ENCODE results near the gene HOXA6.

The HOXA6 gene

DNA sequence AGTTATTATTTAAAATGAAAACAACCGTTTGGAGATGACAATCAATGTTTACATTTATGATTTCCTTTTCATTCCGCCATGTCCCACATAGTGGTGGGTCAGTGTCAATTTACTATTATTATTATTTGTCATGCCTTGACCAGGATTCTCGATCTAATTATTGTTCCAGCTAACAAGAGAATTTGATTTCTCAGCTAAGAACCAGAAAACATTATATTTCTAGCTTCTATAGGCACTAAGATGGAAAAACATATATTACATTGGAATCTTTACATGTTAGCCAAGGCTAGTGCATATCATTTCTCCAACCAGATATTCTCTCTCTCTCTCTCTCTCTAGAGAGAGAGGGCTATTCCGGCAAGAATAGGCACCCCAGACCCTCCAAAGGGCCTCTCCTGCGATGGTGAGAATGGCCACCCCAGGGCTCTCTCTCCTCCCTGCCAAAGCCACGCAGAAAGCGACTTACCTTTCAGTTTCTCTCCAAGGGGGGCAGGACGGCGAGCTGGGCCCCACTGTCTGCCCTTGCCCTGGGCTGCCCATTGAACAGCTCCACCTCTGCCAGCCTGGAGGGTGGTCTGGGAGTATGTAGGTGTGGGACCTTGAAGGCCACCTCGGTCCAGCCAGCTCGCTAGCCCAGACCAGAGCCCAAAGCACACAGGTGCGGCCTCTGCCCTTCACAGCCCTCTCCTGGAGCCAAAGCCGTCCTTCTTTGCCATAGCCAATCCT, 2.4 kb upstream of the HOXA6 start:
- no peak for DNase-seq

DNA sequence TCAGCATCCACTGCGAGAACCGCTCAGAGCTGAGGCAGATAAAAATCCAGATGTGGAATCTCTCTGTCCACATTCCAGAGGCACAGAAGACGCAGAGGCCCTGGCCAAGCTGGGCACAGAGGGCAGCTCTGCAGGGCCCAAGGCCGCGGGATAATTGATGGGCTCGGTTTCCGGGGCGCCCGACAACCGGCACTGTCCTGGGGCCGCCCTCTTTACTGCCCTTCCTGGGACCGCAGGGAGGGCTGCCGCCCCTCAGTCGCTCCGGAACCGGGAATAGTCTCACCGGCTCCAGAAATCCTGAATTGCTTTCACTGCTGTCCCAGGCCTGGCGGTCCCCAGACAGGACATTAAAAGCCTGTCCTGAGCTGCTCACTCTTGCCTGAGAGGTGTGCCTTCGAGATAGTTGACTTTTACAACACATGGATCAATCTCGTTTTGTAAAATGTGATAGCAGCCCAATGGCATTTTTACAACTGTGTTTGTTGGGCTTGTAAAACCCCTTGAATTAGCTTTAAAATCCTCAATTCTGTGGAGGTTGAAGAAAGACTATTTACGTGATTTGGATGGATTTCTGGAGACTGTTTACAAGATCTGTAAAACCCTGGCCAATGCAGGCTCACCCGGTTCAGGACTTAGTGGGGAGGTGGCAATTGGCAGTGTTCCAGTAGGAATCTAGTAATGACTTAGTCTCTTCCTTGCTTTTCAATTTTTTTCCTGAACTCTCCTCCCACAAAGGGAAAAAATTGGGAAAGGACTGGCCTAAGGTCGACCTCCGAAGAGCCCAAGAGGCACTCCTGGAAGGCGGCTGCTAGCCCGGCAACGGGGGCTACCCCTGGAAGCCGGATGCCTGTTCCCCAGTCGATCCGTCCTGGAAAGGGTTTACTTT, 1.4 kb upstream of the HOXA6 start:
- DNase-seq: no peak

DNA sequence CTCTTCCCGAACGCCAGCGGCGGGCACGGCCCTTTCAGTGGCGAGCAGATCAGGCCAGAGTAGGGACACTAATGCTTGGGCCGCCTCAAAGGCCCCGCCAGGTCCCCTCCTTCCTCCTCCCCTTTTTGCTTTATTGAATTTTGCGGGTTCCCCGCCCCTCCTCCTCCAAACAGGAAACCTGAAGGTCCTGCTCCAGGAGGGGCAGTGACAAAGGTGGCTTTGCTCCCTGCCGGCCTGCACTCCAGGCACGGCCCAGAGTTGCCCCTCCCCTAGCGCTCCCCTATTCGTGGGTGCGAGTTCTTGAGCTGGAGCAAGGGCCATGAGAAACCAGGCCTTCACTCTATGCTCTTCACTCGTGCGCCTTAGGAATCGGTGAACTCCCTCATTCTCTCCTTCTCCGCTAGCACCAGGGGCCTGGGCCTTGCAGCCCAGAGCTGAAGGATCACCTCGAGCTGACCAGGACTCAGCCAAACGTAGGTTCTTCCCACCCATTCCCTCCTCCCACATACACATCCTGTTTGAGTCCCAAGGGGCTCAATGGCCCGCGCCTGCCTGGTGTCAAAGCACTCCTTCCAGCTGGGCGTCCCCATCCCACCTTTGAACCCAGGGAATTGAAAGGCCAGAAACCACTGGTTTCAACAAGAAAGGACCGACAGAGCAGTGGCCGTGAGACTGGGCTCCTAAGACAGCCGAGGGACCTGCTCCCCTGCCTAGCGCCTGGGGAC, 619 bp upstream of the HOXA6 start:
- no peak for DNase-seq

DNA sequence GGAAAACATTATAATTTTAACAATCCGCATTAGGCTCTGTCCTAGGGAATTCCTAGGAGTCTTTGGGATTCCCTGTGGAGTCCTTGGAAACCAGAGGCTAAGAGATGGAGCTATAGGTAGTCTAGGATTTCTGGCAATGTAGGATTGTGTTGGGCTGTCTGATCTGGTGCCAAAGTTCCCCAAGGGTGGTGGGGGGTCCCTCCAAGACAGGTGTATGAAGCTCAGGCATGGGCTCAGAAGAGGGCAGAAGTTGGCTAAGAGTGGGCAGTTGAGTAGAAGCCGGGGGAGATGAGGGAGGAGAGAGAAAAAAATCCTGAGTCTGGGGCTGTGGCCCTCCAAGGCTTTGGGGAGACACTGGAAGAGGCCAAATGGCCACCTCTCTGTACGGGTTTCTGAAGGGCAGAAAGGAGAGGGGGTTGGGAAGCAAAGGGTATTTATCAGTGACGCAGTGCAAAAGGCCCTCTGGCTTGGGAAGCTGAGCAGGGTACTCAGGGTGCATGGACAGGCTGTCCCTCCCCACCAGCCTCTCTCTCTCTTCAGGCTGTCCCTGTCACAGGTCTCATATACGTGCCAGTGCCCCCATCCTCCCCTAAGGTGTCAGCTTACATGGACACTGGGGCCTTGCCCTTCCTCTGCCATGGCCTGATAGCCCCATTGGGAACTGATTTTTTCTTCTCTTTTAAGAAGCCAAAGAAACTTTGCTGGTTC, 929 bp downstream of the HOXA6 start:
- DNase-seq: no peak

DNA sequence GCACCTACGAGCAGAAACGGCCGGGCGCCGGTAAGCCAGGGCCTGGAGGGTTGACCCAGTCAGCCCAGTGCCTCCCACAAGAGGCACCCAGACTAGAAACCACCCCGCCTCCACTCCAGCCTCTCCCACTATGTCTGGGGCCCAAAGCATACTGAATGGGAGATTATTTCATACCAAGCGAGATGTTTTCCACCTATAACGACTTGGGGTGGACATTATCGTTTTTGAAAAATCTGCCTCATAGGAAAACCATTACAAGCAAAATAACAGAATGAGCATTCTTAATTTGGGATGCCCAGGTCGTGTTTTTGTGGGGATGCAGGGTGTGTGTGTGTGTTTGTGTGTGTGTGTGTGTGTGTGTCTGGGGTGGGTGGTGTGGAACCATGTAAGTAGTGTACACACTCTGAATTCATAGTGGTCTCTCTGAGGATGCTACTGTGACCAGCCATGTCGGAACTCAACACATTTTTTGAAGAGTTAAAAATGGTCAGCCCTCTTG, 1.6 kb downstream of the HOXA6 start:
- DNase-seq: no peak

DNA sequence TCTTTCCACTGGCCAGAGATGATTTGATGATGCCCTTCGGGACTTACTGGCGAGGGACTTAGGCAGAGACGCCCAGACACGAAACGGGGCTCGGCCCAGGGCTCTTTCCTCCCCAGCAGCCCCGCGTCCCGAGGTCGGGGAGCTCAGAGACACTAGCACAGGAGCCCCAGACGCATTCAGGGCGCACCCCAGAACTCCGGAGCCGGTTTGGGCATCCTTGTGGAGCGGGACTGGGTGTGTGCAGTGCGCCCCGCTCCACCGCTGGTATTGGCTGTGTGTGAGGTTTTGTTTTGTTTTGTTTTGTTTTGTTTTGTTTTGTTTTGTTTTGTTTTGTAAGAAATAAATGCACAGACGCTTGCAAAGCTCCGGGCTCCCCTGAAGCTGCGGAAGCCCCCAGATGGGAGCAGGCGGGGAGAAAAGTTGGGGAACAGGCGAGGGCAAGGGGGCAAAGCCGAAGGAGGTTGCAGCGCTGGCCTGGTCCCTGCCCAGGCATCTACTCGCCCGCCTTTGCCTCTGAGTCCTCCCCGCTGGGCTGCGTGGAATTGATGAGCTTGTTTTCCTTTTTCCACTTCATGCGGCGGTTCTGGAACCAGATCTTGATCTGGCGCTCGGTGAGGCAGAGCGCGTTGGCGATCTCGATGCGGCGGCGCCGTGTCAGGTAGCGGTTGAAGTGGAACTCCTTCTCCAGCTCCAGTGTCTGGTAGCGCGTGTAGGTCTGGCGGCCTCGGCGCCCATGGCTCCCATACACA, 2.2 kb downstream of the HOXA6 start:
- DNase-seq: no peak

DNA sequence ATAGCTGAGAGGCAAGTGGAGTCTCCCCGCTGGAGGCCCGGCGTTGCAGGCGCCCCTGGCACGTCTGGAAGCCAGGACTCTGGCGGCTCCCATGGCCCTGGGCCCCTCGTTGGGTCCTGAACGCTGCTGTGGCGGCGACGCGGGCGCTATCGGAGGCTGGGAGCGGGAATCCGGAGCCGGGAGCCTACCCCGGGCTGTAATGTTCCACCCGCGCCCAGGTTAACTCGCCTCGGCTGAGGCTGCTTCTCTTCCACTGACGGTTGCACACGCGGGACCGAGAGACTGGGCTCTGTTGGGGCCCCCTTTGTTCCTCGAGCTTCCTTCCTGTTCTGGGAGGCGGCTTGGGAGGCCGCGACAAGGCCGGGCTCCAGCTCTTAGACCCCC, 2.8 kb downstream of the HOXA6 start:
- no peak for DNase-seq

DNA sequence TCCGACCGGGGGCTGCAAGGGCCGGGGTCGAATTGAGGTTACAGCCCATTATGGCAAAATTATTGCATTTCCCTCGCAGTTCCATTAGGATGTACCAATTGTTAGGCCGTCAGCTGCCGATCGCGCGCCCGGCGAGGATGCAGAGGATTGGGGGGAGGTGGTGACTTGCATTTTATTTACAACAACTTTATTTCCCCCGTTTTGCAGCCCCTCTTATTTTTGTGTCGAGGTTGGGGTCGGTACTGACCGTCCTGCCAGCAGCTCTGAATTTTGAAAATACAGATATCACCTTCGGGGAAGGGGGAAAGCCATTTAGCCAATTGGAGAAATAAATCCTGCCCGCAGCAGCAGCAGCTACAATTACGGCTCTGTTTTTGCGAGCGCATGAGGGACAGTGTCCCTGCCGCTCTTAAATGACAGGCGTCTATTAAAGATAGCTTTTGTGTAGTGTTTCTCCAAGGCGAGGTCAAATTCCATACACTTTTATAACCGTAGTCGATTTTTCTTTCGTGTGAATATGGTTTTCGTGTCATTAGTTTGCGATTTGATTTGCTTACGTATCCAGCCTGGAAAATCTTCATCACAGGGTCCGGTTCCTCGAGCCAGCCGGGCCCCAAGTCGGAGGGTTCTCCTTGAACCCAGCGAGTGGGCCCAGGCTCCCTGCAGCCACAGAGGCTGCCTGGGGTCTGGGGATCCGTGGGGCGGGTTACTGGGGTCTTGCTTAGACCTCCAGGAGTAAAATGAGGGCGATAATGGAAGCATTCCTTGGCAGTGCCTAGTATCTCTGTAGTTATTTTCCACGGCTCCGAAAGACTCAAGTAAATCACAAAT, 3.4 kb downstream of the HOXA6 start:
- DNase-seq: no peak

DNA sequence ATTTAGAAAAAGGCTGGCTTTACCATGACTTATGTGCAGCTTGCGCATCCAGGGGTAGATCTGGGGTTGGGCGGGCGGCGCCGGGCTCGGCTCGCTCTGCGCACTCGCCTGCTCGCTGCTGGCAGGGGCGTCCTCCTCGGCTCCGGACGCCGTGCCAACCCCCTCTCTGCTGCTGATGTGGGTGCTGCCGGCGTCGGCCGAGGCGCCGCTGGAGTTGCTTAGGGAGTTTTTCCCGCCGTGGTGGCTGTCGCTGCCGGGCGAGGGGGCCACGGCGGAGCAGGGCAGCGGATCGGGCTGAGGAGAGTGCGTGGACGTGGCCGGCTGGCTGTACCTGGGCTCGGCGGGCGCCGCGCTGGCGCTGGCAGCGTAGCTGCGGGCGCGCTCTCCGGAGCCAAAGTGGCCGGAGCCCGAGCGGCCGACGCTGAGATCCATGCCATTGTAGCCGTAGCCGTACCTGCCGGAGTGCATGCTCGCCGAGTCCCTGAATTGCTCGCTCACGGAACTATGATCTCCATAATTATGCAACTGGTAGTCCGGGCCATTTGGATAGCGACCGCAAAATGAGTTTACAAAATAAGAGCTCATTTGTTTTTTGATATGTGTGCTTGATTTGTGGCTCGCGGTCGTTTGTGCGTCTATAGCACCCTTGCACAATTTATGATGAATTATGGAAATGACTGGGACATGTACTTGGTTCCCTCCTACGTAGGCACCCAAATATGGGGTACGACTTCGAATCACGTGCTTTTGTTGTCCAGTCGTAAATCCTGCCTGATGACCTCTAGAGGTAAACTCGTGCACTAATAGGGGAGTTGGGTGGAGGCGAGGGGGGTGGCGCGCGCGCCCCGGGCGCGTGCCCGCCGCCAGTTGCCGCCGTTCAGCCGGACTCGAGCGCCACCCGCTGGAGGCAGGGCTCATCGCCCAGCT, 4.3 kb downstream of the HOXA6 start, which contains the start of gene HOXA5:
Gene HOXA5, minus strand, starts transcription at position 659 of the 927 bp plus-strand sequence. Its CDS starts 74 bp downstream, at position 585.
- DNase-seq: no peak

DNA sequence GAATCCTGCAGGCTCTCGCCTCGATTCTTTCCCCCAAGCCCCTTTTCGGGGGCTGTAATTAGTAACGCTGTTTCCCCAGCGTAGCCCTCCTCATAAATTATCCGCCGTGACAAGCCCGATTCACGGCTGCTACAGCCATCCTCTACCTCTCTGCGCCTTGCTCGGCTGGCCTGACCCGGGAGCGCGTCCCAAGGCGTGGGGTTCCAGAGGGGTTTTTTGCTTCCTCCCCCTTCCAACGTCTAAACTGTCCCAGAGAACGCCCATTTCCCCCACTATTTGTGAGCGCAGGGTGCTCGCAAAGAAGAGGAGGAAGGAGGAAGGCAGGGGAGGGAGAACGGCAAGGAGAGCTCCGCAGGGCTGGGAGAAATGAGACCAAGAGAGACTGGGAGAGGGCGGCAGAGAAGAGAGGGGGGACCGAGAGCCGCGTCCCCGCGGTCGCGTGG, 5.0 kb downstream of the HOXA6 start:
- DNase-seq: no peak

DNA sequence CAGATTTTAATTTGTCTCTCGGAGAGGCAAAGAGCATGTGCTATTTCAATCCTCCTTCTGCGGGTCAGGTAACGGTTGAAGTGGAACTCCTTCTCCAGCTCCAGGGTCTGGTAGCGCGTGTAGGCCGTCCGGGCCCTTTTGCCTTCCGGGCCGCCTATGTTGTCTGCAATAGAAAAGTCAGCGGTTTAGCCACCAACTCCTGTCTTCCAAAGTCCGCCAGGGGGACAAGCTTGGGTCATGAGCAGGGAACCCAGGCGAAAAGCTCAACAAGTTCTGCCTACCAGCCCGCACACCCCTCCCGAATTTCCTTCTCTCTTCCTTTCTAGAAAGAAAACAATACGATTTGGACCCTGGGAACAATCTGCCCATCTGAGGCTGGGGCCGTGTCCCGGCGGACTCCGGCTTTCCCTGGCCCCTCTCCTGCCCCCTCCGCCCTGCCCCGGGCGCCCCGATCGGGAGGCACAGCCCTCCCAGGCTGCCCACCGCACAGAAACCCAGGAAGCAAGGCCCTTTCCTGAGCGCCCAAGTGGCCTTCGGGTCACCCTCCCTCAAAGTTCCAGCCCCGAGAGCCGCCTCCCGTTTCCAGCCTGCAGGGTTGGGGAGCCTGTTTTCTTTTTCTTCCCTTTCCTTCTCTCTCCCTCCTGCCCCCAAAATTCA, 5.5 kb downstream of the HOXA6 start:
- no peak for DNase-seq

DNA sequence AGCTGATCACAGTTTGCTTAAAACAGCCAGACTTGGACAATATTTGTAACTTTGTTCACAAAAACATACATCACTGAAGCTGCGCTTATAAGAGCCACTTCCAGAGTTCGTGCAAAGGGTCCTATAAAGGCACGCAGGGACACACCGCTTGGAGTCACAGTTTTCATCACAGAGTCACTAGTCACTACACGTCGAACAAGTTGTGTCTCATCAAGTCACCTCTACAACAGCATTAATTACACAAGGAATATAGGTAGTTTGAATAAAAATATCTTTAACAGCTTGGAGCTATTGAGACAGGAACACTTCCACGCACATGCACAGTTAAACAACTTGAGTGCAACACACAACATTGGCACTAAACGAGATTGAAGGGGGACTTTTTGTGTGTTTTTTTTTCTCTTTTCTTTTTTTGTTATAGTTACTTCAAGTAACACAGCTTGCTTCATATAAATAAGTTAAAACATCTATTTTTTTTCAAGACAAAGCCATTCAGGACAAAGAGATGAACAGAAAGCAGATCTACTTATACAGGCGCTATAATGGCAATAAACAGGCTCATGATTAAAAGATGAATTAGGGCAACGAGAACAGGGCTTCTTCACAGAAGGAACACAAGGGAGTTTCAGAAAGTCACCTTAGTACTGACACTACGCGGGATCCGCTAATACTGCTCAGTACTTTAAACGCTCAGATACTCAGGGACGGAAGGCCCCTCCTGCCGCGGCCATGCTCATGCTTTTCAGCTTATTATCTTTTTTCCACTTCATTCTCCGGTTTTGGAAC, 6.2 kb downstream of the HOXA6 start:
- no peak for DNase-seq

DNA sequence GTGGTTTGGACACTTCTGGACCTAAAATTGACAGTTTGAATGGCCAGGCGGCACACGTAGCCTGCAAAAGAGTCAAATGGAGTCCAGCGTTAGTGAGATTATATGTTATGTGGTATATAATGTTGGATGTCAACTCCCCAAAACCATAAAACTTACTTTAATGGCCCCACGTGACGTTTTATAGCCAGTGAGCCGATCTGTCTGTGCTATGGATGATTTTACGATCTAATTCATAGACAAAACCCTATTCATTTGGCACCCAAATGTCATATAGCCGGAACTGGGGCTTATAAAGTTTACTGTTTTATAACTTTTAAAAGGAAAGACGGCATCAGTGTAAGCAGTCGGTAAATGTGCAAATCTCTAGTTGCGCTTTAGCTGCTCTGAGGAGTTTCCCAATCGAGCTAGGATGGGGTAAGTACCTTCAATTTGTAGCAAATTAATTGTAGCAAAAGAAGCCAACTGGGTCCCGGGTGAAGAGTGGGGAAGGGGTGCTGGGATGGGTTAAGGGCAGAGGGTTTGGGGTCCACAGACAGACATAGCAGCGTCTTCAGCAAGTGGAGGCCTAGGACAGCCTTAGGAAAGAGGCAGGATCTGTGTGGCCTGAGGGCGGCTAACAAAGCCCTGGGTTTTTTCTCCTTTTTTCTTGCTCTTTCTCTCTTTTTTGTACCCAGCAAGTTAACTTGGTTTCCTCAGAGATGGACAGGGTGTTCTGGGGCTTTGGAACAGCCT, 7.3 kb downstream of the HOXA6 start:
- DNase-seq: no peak

DNA sequence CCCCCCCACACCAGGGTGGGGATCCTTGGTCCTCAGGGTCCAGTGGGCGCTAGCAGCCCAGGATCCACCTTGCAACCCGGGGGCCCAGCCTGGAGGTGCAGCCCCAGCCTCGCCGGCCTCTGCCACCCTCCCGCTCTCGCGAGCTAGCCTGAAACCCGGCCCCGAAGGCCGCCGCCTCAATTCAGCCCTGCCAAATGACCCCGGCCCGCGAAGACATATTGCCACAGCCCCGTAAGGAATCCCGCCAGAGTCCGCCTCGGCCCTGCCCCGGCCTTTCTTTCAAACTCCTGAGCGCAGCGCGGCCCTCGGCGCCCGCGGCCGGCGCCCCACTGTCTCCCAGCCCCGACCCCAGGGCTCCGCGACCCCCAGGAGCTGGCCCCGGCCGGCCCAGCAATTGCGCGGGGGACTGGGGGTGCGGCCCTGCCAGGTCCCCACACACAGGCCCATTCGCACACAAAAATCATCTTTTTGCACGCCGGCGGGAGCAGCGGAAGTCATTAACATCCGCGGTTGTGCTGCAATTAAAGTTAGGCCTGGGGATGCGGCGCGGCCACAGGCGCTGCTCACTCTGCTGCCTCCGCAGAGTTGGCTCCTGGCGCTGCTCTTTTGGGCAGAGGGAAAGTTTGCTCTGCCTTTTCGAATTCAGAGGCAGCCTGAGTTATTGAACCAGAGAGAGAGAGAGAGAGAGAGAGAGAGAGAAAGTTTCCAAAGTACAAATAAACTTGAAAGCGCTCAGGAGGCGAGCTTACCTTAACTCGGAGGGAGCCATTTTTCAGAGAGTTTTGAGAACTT, 8.0 kb downstream of the HOXA6 start:
- DNase-seq: no peak

DNA sequence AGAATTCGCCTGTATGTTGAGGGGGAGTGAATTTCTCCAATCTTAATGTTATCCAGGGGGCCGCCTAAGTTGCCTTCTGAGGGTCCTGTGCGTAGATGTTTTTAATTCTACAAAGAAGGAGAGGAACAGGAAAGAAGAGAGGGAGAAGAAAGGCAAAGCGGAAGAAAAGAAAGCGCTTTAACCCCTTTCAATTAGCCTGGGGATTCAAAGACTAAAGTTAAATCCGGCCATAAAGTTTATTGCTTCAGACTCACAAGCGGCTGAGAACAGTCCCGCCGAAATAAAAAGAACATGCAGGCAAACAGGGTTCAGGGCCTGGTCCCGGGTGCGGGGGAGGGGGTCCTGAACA, 8.6 kb downstream of the HOXA6 start:
- DNase-seq: no peak

DNA sequence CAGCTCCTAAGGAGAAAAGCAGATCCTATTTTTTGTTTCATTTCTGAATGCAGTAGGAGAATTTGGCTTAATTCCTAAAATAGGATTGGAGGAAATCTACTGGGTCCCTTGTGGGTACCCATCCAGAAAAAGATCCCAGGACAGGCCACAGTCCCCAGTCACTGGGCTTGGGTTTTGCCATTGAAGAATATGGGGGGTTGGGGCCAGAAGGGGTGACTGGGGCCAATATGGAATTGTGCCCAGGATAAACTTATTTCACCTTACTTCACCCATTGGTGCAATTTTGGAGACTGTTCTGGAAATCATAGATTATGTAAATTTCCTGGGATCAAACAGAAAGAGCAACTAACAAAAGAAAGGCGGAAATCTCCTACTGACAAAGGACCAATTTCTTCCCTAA, 9.1 kb downstream of the HOXA6 start:
- no peak for DNase-seq

All from activated T-cell treated with anti-CD3 and anti-CD28 coated beads, Interleukin-2, amount 50 U/mL, for 1 hour (primary cell).